Measurements from ENCODE around the gene METTL5. TPM values are rescaled to one million over a fixed set of nuclear protein-coding genes. Genes with fewer than 3 reads are reported as not detected.

The METTL5 gene
- total and polyA plus RNA-seq, 9 of the 15 experiments (the other 6 are each of a cell fraction or from before 2014, with no cell fraction given), result 149 to 471 (median 224) TPM

DNA sequence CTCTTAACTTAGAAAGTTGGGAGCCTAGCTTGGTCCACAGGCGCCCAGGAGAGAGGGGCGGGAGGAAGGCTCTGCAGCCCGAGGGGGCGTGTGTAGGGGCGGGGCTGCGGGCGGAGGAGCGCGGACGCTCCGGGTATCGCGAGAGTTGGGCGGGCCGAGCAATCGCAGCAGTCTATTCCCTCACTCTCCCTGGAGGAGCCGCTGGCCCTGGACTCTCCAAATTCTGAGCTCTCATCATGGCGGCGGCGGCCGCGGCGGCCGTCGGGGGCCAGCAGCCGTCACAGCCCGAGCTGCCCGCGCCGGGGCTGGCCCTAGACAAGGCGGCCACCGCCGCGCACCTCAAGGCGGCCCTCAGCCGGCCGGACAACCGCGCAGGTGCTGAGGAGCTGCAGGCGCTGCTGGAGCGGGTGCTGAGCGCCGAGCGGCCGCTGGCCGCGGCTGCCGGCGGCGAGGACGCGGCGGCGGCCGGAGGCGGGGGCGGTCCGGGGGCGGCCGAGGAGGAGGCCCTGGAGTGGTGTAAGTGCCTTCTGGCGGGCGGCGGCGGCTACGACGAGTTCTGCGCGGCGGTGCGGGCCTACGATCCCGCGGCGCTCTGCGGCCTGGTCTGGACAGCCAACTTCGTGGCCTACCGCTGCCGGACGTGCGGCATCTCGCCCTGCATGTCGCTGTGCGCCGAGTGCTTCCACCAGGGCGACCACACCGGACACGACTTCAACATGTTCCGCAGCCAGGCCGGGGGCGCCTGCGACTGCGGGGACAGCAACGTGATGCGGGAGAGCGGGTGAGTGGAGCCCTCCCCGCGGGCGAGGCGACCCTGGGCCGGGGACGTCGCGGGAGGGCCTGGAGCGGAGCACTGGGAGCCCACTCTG is 2.8 kb upstream of the METTL5 start, which contains the start of gene UBR3 (continued):
- TF ChIP-seq KDM2B (CRISPR knock-in tag; IDR thresholded peaks at IDR 0.05) (no peak), RBBP5 (IDR thresholded peaks at IDR 0.05; ENCODE audit: borderline replicate concordance, insufficient read depth, low read length, poor library complexity, severe bottlenecking) (peak; percentile 97), CTBP1 (IDR thresholded peaks at IDR 0.05; ENCODE audit: borderline replicate concordance) (peak; percentile 78), ETV6 (IDR thresholded peaks at IDR 0.05; ENCODE audit: borderline replicate concordance in 1 of 2, low read depth in 2 of 2, low read length in 1 of 2) (no peak), ETV6 (CRISPR knock-in tag; IDR thresholded peaks at IDR 0.05; ENCODE audit: borderline replicate concordance) (no peak), L3MBTL2 (IDR thresholded peaks at IDR 0.05) (peak; percentile 51; the same call in 1 of the 2 replicates), ATF7 (IDR thresholded peaks at IDR 0.05) (peak; percentile 63; the same call in 1 of the 2 replicates), CXXC5 (CRISPR knock-in tag; IDR thresholded peaks at IDR 0.05) (peak; percentile 86), ZNF174 (CRISPR knock-in tag; IDR thresholded peaks at IDR 0.05) (no peak), KLF1 (tag; IDR thresholded peaks at IDR 0.05) (0 out of 2 replicates have a peak, but pooled peaks have one; percentile 18), ZNF79 (CRISPR knock-in tag; IDR thresholded peaks at IDR 0.05; ENCODE audit: low read depth) (no peak), POLR2A (conservative IDR thresholded peaks at IDR 0.05) (peak; percentile 82), ZNF583 (CRISPR knock-in tag; IDR thresholded peaks at IDR 0.05) (peak; percentile 38; the same call in 1 of the 2 replicates), MED1 (CRISPR knock-in tag; IDR thresholded peaks at IDR 0.05; ENCODE audit: borderline replicate concordance) (no peak), FOXA3 (CRISPR knock-in tag; conservative IDR thresholded peaks at IDR 0.05 in 1 of 2, IDR thresholded peaks at IDR 0.05 in 1 of 2) (peak in 1 of 2 experiments; percentile 20; a peak in 1 of 4 replicates), TAF9B (IDR thresholded peaks at IDR 0.05; ENCODE audit: partially characterized antibody) (peak; percentile 20), POU5F1 (IDR thresholded peaks at IDR 0.05; ENCODE audit: borderline replicate concordance, low read depth, low read length, partially characterized antibody) (no peak), ZNF507 (tag; conservative IDR thresholded peaks at IDR 0.05) (no peak)
- TF ChIP-seq, protein P1, sequence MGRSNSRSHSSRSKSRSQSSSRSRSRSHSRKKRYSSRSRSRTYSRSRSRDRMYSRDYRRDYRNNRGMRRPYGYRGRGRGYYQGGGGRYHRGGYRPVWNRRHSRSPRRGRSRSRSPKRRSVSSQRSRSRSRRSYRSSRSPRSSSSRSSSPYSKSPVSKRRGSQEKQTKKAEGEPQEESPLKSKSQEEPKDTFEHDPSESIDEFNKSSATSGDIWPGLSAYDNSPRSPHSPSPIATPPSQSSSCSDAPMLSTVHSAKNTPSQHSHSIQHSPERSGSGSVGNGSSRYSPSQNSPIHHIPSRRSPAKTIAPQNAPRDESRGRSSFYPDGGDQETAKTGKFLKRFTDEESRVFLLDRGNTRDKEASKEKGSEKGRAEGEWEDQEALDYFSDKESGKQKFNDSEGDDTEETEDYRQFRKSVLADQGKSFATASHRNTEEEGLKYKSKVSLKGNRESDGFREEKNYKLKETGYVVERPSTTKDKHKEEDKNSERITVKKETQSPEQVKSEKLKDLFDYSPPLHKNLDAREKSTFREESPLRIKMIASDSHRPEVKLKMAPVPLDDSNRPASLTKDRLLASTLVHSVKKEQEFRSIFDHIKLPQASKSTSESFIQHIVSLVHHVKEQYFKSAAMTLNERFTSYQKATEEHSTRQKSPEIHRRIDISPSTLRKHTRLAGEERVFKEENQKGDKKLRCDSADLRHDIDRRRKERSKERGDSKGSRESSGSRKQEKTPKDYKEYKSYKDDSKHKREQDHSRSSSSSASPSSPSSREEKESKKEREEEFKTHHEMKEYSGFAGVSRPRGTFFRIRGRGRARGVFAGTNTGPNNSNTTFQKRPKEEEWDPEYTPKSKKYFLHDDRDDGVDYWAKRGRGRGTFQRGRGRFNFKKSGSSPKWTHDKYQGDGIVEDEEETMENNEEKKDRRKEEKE (IDR thresholded peaks at IDR 0.05; ENCODE audit: borderline replicate concordance in 1 of 2, control insufficient read depth in 1 of 2, low read depth in 2 of 2, low read length in 1 of 2), result no peak
- TF ChIP-seq, protein P2, sequence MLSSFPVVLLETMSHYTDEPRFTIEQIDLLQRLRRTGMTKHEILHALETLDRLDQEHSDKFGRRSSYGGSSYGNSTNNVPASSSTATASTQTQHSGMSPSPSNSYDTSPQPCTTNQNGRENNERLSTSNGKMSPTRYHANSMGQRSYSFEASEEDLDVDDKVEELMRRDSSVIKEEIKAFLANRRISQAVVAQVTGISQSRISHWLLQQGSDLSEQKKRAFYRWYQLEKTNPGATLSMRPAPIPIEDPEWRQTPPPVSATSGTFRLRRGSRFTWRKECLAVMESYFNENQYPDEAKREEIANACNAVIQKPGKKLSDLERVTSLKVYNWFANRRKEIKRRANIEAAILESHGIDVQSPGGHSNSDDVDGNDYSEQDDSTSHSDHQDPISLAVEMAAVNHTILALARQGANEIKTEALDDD (IDR thresholded peaks at IDR 0.05), result peak; percentile 44; the same call in 1 of the 2 replicates
- TF ChIP-seq, protein P3, sequence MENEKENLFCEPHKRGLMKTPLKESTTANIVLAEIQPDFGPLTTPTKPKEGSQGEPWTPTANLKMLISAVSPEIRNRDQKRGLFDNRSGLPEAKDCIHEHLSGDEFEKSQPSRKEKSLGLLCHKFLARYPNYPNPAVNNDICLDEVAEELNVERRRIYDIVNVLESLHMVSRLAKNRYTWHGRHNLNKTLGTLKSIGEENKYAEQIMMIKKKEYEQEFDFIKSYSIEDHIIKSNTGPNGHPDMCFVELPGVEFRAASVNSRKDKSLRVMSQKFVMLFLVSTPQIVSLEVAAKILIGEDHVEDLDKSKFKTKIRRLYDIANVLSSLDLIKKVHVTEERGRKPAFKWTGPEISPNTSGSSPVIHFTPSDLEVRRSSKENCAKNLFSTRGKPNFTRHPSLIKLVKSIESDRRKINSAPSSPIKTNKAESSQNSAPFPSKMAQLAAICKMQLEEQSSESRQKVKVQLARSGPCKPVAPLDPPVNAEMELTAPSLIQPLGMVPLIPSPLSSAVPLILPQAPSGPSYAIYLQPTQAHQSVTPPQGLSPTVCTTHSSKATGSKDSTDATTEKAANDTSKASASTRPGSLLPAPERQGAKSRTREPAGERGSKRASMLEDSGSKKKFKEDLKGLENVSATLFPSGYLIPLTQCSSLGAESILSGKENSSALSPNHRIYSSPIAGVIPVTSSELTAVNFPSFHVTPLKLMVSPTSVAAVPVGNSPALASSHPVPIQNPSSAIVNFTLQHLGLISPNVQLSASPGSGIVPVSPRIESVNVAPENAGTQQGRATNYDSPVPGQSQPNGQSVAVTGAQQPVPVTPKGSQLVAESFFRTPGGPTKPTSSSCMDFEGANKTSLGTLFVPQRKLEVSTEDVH (IDR thresholded peaks at IDR 0.05; ENCODE audit: low read depth, partially characterized antibody), result no peak

Measured in K562 (cell line).